A673 (cell line): ENCODE data around the gene PAX5. TPM values are rescaled to one million over a fixed set of nuclear protein-coding genes. Genes with fewer than 3 reads are reported as not detected.

Experiments
- BruUV-seq: library from RNA; stranded (reverse); fragments of 400-500 nt; replicated peaks from 2 replicates; lab custom pipeline; 2021; lab: Mats Ljungman, UMichigan
- CTCF ChIA-PET: fragments of 300-600 bp; sonication (Branson Sonifier 250); formaldehyde crosslinking; loops from one replicate; lab custom pipeline; 2022; ENCODE audit warnings: antibody characterized with exemption; lab: Charles Lee
- POLR2A ChIA-PET: fragments of 300-600 bp; sonication (Branson Sonifier 250); formaldehyde crosslinking; loops from one replicate; lab custom pipeline; 2022; ENCODE audit warnings: antibody characterized with exemption; ENCODE audit not compliant: low non-redundant PET; lab: Charles Lee
- DNase-seq: peaks from one replicate; pipeline ENCODE4 v3.0.0-alpha.2; 2015; ENCODE audit warnings: low spot score
- H3K27ac ChIP-seq: fragments of 200-600 bp; sonication (generic); 2 replicates; pipeline ENCODE4 v1.5.1; 2016; ENCODE audit warnings: mixed run types, low read depth, mild to moderate bottlenecking, mixed read lengths, antibody characterized with exemption, low read length; ENCODE audit not compliant: poor library complexity, severe bottlenecking
- H3K27me3 ChIP-seq: fragments of 200-600 bp; sonication (generic); replicated peaks from 2 replicates; pipeline ENCODE4 v1.6.1; 2017; ENCODE audit warnings: mixed run types, low read depth, mild to moderate bottlenecking, mixed read lengths, antibody characterized with exemption, low read length; ENCODE audit not compliant: insufficient read depth, poor library complexity
- H3K36me3 ChIP-seq: fragments of 200-600 bp; sonication (generic); 2 replicates; pipeline ENCODE4 v1.6.1; 2016; ENCODE audit warnings: mixed run types, mild to moderate bottlenecking, mixed read lengths, antibody characterized with exemption, low read length; ENCODE audit not compliant: insufficient read depth, poor library complexity, severe bottlenecking
- H3K4me1 ChIP-seq: fragments of 200-600 bp; sonication (generic); 2 replicates; pipeline ENCODE4 v1.6.1; 2017; ENCODE audit warnings: mixed run types, mild to moderate bottlenecking, mixed read lengths, antibody characterized with exemption, low read length; ENCODE audit not compliant: insufficient read depth, poor library complexity, severe bottlenecking
- H3K4me3 ChIP-seq: fragments of 200-600 bp; sonication (generic); 2 replicates; pipeline ENCODE4 v1.5.1; 2016; ENCODE audit warnings: low read depth, mixed run types, mild to moderate bottlenecking, mixed read lengths, low read length; ENCODE audit not compliant: poor library complexity, severe bottlenecking
- H3K9me3 ChIP-seq: fragments of 200-600 bp; sonication (generic); 2 replicates; pipeline ENCODE4 v1.6.1; 2016; ENCODE audit warnings: mixed run types, low read depth, mild to moderate bottlenecking, mixed read lengths, antibody characterized with exemption, low read length; ENCODE audit not compliant: poor library complexity, severe bottlenecking
- CTCF ChIP-seq: fragments of 300-800, 200-600 bp; sonication (generic); conservative IDR thresholded peaks from 2 replicates; pipeline ENCODE4 v1.5.1; 2017; ENCODE audit warnings: low read depth, mild to moderate bottlenecking, antibody characterized with exemption, low read length, moderate library complexity, mixed read lengths
- EZH2 ChIP-seq: fragments of 200-600 bp; sonication (generic); IDR thresholded peaks from 2 replicates; pipeline ENCODE4 v1.6.1; 2017; ENCODE audit warnings: borderline replicate concordance, low read depth, mild to moderate bottlenecking, mixed read lengths, antibody characterized with exemption, low read length; ENCODE audit not compliant: poor library complexity, severe bottlenecking
- intact Hi-C: fragments of 100-400 bp; cut with micrococcal nuclease; formaldehyde crosslinking; loops from one replicate; pipeline ENCODE4 v1.10.0; 2022; ENCODE audit not compliant: unreplicated experiment
- total RNA-seq: library from RNA; stranded (reverse); gene quantifications from 2 replicates; pipeline ENCODE4 v1.2.3, GENCODE V29; 2021

PAX5 gene
- total RNA-seq, 1 experiment from 2014 or later: 5.5 TPM

- Histone ChIP-seq H3K9me3 (no peaks in the 10 kb centered on the region), H3K4me1 (no peaks in the 10 kb centered on the region), H3K4me3 (no peak overlapping the region), H3K27ac (no peak overlapping the region), H3K27me3 (no peaks in the 10 kb centered on the region), H3K36me3 (no peaks in the 10 kb centered on the region)
- ChIA-PET CTCF (interaction anchor here (0.6 kb wide), 1 partner anchor 90 kb away, joined by 4 read pairs; no protein-coding TSS in a partner anchor), POLR2A (no interaction called here)
- TF ChIP-seq CTCF (no peak), EZH2 (no peak)
- BruUV-seq: no TSS peak
- intact Hi-C loops: no loop called here
- DNase-seq: no peak
These were observed 96.7 kb downstream of the PAX5 start for GRCh38 chr9:36937346-36937745.

- no peak overlapping the region for H3K4me3 ChIP-seq
- no peak overlapping the region for H3K27ac ChIP-seq
- no peaks in the 10 kb centered on the region for H3K4me1 ChIP-seq
- peaks cover 4% of the 10 kb centered on the region for H3K9me3 ChIP-seq
- no peak for TF ChIP-seq CTCF
- TF ChIP-seq EZH2: no peak
- DNase-seq: no peak
- POLR2A ChIA-PET: no interaction called here
- CTCF ChIA-PET: no interaction called here
- no peaks in the 10 kb centered on the region for H3K36me3 ChIP-seq
- intact Hi-C loops: no loop called here
- no TSS peak for BruUV-seq
- H3K27me3 ChIP-seq: no peaks in the 10 kb centered on the region
These were observed 97.6 kb downstream of the PAX5 start for GRCh38 chr9:36936498-36936831.

- Histone ChIP-seq H3K9me3 (peaks cover 4% of the 10 kb centered on the region), H3K36me3 (no peaks in the 10 kb centered on the region), H3K4me3 (no peak overlapping the region), H3K4me1 (no peaks in the 10 kb centered on the region), H3K27me3 (no peaks in the 10 kb centered on the region), H3K27ac (no peak overlapping the region)
- no TSS peak for BruUV-seq
- DNase-seq: no peak
- ChIA-PET POLR2A (no interaction called here), CTCF (no interaction called here)
- intact Hi-C loops: no loop called here
- no peak for TF ChIP-seq CTCF
- TF ChIP-seq EZH2: no peak
These were observed 98.1 kb downstream of the PAX5 start for GRCh38 chr9:36935768-36936497.
